Mesothelial cell of epicardium (in vitro differentiated cells): Measurements from ENCODE around the gene KLK1. TPM values are rescaled to one million over a fixed set of nuclear protein-coding genes. Genes with fewer than 3 reads are reported as not detected.
"Not testable (repeated sequence)": the region's sequence is repeated elsewhere in the genome, so short reads cannot be mapped to it uniquely, and the experiment has no call there.

Experiments
- DNase-seq, 2 experiments: peaks; one replicate each; pipeline ENCODE4 v3.0.0; 2021; ENCODE audit warnings: low spot score in 2 of 2; ENCODE audit not compliant: unreplicated experiment in 2 of 2
- H3K27ac Mint-ChIP-seq: 2 replicates; pipeline ENCODE4 v1.8.0; 2021; ENCODE audit warnings: mixed read lengths
- H3K27me3 Mint-ChIP-seq: 2 replicates; pipeline ENCODE4 v1.8.0; 2021; ENCODE audit warnings: low read depth, mixed read lengths
- H3K36me3 Mint-ChIP-seq: 2 replicates; pipeline ENCODE4 v1.8.0; 2021; ENCODE audit warnings: mixed read lengths
- H3K4me1 Mint-ChIP-seq: 2 replicates; pipeline ENCODE4 v1.8.0; 2021; ENCODE audit warnings: mixed read lengths
- H3K4me3 Mint-ChIP-seq: 2 replicates; pipeline ENCODE4 v1.8.0; 2021; ENCODE audit warnings: mild to moderate bottlenecking, moderate library complexity, mixed read lengths
- H3K9me3 Mint-ChIP-seq: 2 replicates; pipeline ENCODE4 v1.8.0; 2021; ENCODE audit warnings: mixed read lengths
- CTCF ChIP-seq: fragments of 200-600 bp; sonication (generic); IDR thresholded peaks from one replicate; pipeline ENCODE4 v1.5.0; 2021; ENCODE audit warnings: antibody characterized with exemption; ENCODE audit not compliant: unreplicated experiment
- total RNA-seq: library from RNA; stranded (reverse); gene quantifications from 3 replicates; pipeline ENCODE4 v1.2.1, GENCODE V29; 2021

The KLK1 gene
- total RNA-seq, 1 donor from 2014 or later = 0.40 TPM

GRCh38 chr19:50770888-50771287, 52.7 kb downstream of the KLK1 start:
- H3K27ac Mint-ChIP-seq = no peak overlapping the region
- H3K4me3 Mint-ChIP-seq = no peak overlapping the region
- TF ChIP-seq CTCF = no peak
- DNase-seq = no peak
- no peaks in the 10 kb centered on the region for H3K4me1 Mint-ChIP-seq
- H3K27me3 Mint-ChIP-seq = peaks cover 41% of the 10 kb centered on the region
- H3K36me3 Mint-ChIP-seq = no peaks in the 10 kb centered on the region
- no peaks in the 10 kb centered on the region for H3K9me3 Mint-ChIP-seq

- H3K4me1 Mint-ChIP-seq, H3K27ac Mint-ChIP-seq, H3K4me3 Mint-ChIP-seq, DNase-seq, H3K36me3 Mint-ChIP-seq, H3K9me3 Mint-ChIP-seq: not testable (repeated sequence)
- peaks cover 36% of the 10 kb centered on the region for H3K27me3 Mint-ChIP-seq
Measured at GRCh38 chr19:50770164-50770563, 53.4 kb downstream of the KLK1 start, which contains the start of gene GPR32. TSS of gene GPR32 (plus strand) at chr19:50770464. CDS start at chr19:50770601, 137 bp downstream.

Other genes with a start within 250 kb of the KLK1 start
- 0.31 to 0.77 TPM (median 0.60 TPM) in 3 replicates for gene SYT3, start 183.9 kb downstream of the KLK1 start, total RNA-seq
- 3.0 to 5.0 TPM (median 3.5 TPM) in 3 replicates for gene C19orf81, start 174.3 kb downstream of the KLK1 start, total RNA-seq
- 11.9 to 14.0 TPM (median 13.5 TPM) in 3 replicates for gene SHANK1, start 104.0 kb downstream of the KLK1 start, total RNA-seq
- gene CLEC11A, start 100.4 kb downstream of the KLK1 start, total RNA-seq = 33.0 to 34.4 TPM (median 33.6 TPM) in 3 replicates
- gene GPR32, start 53.3 kb downstream of the KLK1 start, total RNA-seq = not detected in 3 replicates
- gene ACP4, start 33.4 kb downstream of the KLK1 start, total RNA-seq = not detected in 3 replicates
- gene KLK15, start 9.8 kb upstream of the KLK1 start, total RNA-seq = not detected in 3 replicates
- gene KLK3, start 31.1 kb upstream of the KLK1 start, total RNA-seq = not detected in 3 replicates
- gene KLK2, start 49.7 kb upstream of the KLK1 start, total RNA-seq = not detected in 3 replicates
- gene KLK4, start 87.6 kb upstream of the KLK1 start, total RNA-seq = not detected in 3 replicates
- 8.9 to 11.5 TPM (median 9.5 TPM) in 3 replicates for gene KLK5, start 129.3 kb upstream of the KLK1 start, total RNA-seq
- gene KLK6, start 145.8 kb upstream of the KLK1 start, total RNA-seq = 14.6 to 15.4 TPM (median 15.4 TPM) in 3 replicates
- gene KLK7, start 160.1 kb upstream of the KLK1 start, total RNA-seq = 0.52 to 1.3 TPM (median 0.97 TPM) in 3 replicates
- 5.4 to 8.6 TPM (median 6.9 TPM) in 3 replicates for gene KLK8, start 177.8 kb upstream of the KLK1 start, total RNA-seq
- gene KLK10, start 195.9 kb upstream of the KLK1 start, total RNA-seq = 1.4 to 2.2 TPM (median 2.1 TPM) in 3 replicates
- not detected in 3 replicates for gene KLK11, start 202.8 kb upstream of the KLK1 start, total RNA-seq
- not detected in 3 replicates for gene KLK12, start 211.2 kb upstream of the KLK1 start, total RNA-seq
- 0.27 to 0.54 TPM (median 0.43 TPM) in 3 replicates for gene KLK13, start 241.3 kb upstream of the KLK1 start, total RNA-seq